ENCODE results near the gene IGSF23.

DNA sequence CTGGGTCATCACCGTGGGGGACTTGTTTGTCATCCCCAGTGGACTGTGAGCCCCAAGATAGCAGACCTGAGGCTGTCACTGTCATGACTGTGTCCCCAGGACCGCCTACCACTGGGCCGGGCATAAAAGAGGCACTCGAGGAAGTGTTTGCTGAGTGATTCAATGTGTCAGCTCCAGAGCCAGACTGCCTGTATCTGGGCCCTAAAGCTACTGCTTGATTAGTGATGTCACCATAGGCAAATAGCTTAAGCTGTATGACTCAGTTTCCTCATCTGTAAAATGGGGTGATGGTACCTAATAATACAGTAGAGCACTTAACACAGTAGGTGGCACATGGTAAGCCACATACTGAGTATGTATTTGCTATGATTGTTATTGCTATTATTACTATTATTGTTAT is 46.7 kb downstream of the IGSF23 start:
- TF ChIP-seq, protein P1, sequence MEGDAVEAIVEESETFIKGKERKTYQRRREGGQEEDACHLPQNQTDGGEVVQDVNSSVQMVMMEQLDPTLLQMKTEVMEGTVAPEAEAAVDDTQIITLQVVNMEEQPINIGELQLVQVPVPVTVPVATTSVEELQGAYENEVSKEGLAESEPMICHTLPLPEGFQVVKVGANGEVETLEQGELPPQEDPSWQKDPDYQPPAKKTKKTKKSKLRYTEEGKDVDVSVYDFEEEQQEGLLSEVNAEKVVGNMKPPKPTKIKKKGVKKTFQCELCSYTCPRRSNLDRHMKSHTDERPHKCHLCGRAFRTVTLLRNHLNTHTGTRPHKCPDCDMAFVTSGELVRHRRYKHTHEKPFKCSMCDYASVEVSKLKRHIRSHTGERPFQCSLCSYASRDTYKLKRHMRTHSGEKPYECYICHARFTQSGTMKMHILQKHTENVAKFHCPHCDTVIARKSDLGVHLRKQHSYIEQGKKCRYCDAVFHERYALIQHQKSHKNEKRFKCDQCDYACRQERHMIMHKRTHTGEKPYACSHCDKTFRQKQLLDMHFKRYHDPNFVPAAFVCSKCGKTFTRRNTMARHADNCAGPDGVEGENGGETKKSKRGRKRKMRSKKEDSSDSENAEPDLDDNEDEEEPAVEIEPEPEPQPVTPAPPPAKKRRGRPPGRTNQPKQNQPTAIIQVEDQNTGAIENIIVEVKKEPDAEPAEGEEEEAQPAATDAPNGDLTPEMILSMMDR (IDR thresholded peaks at IDR 0.05) = no peak
- TF ChIP-seq EZH2 (IDR thresholded peaks at IDR 0.05) (no peak), EZH2phosphoT487 (IDR thresholded peaks at IDR 0.05) (no peak)
